Right forelimb (tissue), 1 donor: ENCODE measurements around the gene PRR23E.

Experiments
- DNase-seq: peaks from one replicate; pipeline ENCODE4 v3.0.0-alpha.2; 2018

Gene PRR23E

DNA sequence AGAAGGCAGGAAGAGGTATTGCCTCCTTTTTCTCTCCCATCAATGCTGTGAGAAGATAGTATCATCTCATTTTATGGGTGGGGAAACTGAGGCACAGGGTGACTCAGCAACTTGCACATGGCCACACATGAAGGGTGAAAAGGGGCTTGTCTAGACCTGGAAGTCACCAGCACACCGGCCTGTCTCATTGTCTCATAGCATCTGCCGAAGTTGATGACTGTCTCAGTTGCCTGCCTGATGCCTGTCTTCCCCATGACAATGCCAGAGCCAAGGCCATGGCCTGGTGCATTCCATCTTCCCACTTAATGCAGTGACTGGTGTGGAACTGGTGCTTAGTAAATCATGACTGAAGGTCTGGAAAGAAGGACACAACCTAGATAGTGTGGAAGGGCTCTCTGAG lies 27.9 kb upstream of the PRR23E start:
- DNase-seq, result no peak

GRCh38 chr3:127165694-127166485 lies 27.0 kb upstream of the PRR23E start:
- DNase-seq, result no peak

- DNase-seq, result no peak
These were observed 26.3 kb upstream of the PRR23E start for GRCh38 chr3:127166501-127167065.

GRCh38 chr3:127167315-127168043 lies 25.5 kb upstream of the PRR23E start:
- no peak for DNase-seq

GRCh38 chr3:127168271-127168670 lies 24.7 kb upstream of the PRR23E start:
- DNase-seq, result no peak

- no peak for DNase-seq
These were observed 22.1 kb upstream of the PRR23E start for GRCh38 chr3:127170814-127171213.

DNA sequence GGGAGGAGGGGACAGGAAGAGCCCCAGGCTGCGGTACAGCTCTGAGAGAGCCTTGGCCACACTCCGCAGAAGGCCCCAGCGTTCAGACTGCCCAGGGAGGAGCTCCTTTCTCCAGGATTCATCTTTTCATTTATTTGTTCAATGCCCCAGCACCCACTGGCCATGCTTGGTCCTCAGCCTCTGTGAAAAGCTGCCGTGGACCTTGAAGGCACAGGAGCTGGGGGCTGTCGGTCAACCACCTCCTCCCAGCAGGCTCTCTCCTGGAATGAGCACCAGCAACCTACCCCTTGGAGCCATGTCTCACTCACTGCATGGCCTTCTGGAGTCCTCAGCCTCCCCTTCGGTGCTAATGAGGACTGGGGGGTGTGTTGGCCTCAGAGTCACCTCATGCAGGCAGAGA lies 21.6 kb upstream of the PRR23E start:
- DNase-seq, result no peak

- DNase-seq, result no peak
These were observed 21.2 kb upstream of the PRR23E start for GRCh38 chr3:127171721-127172120.

DNA sequence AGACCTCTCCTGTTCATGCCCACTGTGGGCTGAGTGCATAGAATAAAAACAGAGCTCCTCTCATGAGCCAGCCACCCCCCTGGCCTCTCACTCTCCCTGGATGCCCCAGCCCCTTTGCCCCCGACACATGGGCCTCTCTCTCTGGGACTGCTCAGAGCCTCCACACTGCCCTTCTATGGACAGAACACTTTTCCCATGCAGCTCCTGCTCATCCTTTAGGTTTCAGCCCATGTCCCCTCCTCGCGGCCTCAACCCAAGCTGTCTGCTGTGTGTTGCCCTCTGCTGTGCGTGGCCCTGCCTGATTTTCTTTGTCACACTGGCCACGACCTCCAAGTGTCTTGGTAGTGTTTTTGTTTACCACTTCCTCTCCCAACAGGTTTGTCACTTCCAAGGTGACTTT lies 20.7 kb upstream of the PRR23E start:
- no peak for DNase-seq

DNA sequence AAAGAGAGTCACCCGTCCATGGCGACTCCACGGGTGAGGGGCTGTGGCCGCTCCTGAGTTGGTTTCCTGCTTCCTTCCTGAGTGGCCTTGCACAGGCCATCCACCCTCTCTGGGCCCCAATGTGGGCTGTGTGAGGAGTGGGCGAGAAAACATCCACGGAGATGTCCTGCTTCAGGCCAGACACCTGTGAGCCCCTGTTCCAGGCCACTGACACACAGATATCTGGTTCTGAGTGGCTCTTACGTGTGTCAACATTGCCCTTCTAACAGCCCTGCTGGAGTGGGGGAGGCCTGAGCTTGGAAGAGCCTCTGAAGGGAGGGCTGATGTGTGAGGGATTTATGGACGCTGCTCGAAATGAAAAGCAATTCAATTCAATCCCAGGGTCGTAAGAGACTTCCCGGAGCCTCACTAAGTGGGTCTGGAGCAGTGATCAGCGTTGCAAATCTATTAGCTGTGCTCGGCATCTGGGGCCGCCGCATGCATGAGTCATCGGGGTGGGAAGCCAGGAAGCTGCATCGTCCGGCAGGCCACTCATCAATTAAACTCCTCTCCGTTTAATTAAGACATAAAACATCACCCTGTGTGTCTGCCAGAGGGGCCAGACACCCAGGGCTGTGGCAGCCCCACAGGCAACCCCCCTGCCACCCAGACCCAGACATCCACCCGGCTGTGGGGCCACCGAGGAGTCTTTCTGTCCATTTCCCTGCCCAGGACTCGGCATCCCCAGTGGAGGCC lies 20.0 kb upstream of the PRR23E start:
- DNase-seq, result peak; percentile 69

- DNase-seq, result no peak
These were observed 19.3 kb upstream of the PRR23E start for GRCh38 chr3:127173516-127174166.

GRCh38 chr3:127174284-127174683 lies 18.6 kb upstream of the PRR23E start:
- no peak for DNase-seq

GRCh38 chr3:127174715-127175140 lies 18.2 kb upstream of the PRR23E start:
- DNase-seq, result no peak

- DNase-seq, result no peak
These were observed 17.7 kb upstream of the PRR23E start for GRCh38 chr3:127175272-127175671.

GRCh38 chr3:127177226-127177625 lies 15.7 kb upstream of the PRR23E start:
- DNase-seq, result no peak

- no peak for DNase-seq
These were observed 12.1 kb upstream of the PRR23E start for GRCh38 chr3:127180859-127181258.

DNA sequence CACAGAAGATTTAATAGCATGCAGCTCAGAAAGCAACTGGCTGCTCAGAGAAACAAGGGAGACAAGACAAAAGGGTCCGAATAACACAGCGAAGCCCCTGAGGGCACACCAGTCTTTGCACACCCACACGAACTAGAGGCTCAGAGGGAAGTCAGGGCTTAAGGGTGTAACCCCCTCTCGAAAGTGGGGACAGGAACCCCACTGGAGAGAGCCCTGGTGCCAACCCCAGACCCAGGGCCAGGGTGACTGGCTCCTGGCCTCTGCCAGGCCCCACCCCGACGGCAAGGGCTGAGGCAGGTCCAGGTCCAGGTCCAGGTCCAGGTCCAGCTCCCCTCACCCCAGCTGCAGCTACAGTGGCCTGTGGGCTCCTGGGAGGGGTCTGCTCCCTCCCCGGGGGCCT lies 10.5 kb upstream of the PRR23E start:
- no peak for DNase-seq

GRCh38 chr3:127182848-127183714 lies 9.8 kb upstream of the PRR23E start:
- no peak for DNase-seq

DNA sequence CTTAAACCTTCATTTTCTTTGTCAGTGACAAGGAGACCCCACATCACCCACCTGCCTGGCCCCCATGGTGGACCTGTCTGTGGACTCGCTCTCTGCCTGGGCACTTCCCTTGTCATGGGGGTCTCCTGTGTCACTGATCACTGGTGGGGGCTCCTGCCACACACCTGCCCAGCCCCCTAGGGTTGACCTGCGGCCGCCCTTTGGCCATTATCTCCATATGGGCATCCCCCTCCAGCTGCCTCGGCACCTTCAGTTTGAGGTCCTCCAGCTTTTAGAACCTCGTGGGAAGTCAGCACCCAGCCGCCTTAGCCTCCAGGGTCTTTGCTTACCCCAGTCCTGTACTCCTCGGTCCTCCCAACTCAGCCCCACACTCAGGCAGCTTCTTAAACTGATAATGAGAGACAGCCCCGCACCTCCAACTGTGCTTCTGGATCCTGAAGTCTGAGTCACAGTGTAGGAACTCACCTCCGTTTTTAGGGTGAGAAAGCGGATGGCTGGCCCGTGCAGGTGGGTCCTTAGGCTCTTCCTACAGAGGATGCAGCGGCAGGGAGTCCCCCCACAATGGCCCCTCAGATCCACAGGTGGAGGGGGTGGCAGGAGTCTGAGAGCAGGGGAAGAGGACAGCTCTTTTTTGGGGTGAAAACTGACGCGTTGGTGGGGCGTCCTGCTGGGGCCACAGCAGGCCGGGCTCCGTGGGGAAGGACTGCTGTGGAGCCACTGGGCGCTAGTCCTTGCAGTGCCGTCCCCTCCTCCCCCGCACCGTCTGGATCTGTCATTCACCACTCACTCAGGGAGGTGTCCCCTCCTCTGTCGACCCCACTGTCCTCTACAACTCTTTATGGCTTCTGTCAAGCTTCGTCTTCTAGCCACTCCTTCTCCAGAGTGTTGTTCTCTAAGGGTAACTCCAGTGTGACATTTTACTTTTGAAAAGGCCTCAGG lies 8.7 kb upstream of the PRR23E start:
- no peak for DNase-seq

GRCh38 chr3:127184870-127185216 lies 8.1 kb upstream of the PRR23E start:
- no peak for DNase-seq

- no peak for DNase-seq
These were observed 7.7 kb upstream of the PRR23E start for GRCh38 chr3:127185268-127185667.
